ENCODE results near the gene GRIN3B.

Gene GRIN3B

GRCh38 chr19:966485-967088, 33.6 kb upstream of the GRIN3B start:
- no peak for DNase-seq

GRCh38 chr19:970695-971094, 29.5 kb upstream of the GRIN3B start:
- no peak for DNase-seq

GRCh38 chr19:971795-972194, 28.4 kb upstream of the GRIN3B start:
- no peak for DNase-seq

- no peak for DNase-seq
Observed at GRCh38 chr19:972281-972680, 27.9 kb upstream of the GRIN3B start.

GRCh38 chr19:973726-974563, 26.3 kb upstream of the GRIN3B start:
- DNase-seq = no peak

GRCh38 chr19:974564-975257, 25.5 kb upstream of the GRIN3B start:
- DNase-seq = no peak

GRCh38 chr19:976476-976875, 23.7 kb upstream of the GRIN3B start:
- no peak for DNase-seq

GRCh38 chr19:977058-977464, 23.2 kb upstream of the GRIN3B start:
- no peak for DNase-seq

- no peak for DNase-seq
Observed at GRCh38 chr19:979318-979741, 20.9 kb upstream of the GRIN3B start.

- DNase-seq = no peak
Observed at GRCh38 chr19:980133-980998, 19.9 kb upstream of the GRIN3B start.

- peak; percentile 20 to 59 for DNase-seq
Observed at GRCh38 chr19:982567-983170, 17.6 kb upstream of the GRIN3B start.

GRCh38 chr19:984165-984967, 15.9 kb upstream of the GRIN3B start, which contains the start of gene WDR18:
WDR18 (plus strand) TSS chr19:984345; CDS start chr19:984354, 9 bp downstream.
- DNase-seq = peak; percentile 42 to 77

GRCh38 chr19:986083-986482, 14.1 kb upstream of the GRIN3B start:
- no peak for DNase-seq

- DNase-seq = no peak
Observed at GRCh38 chr19:988081-988480, 12.1 kb upstream of the GRIN3B start.

GRCh38 chr19:988510-988909, 11.7 kb upstream of the GRIN3B start:
- no peak for DNase-seq

- no peak for DNase-seq
Observed at GRCh38 chr19:989381-990081, 10.7 kb upstream of the GRIN3B start.

GRCh38 chr19:990119-990571, 10.1 kb upstream of the GRIN3B start:
- no peak for DNase-seq

GRCh38 chr19:990746-991145, 9.5 kb upstream of the GRIN3B start:
- no peak for DNase-seq

- DNase-seq = peak; percentile 6 to 16
Observed at GRCh38 chr19:991174-991931, 8.9 kb upstream of the GRIN3B start.

Data from bone marrow (tissue), 2 donors.